ENCODE measurements around the gene SLC25A6.
"Not testable (repeated sequence)": the region's sequence is repeated elsewhere in the genome, so short reads cannot be mapped to it uniquely, and the experiment has no call there.

SLC25A6 gene

DNA sequence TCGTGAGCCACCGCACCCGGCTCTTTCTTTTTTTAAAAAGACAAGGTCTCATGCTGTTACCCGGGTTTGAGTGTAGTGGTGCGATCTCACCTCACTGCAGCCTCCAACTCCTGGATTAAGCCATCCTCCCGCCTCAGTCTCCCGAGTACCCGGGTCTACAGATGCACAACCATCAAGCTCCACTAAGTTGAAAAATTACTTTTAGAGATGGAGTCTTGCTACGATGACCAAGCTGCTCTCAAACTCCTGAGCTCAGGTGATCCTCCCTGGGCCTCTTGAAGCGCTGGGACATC is 2.0 kb downstream of the SLC25A6 start:
- DNase-seq (ENCODE audit: low spot score), result no peak

DNA sequence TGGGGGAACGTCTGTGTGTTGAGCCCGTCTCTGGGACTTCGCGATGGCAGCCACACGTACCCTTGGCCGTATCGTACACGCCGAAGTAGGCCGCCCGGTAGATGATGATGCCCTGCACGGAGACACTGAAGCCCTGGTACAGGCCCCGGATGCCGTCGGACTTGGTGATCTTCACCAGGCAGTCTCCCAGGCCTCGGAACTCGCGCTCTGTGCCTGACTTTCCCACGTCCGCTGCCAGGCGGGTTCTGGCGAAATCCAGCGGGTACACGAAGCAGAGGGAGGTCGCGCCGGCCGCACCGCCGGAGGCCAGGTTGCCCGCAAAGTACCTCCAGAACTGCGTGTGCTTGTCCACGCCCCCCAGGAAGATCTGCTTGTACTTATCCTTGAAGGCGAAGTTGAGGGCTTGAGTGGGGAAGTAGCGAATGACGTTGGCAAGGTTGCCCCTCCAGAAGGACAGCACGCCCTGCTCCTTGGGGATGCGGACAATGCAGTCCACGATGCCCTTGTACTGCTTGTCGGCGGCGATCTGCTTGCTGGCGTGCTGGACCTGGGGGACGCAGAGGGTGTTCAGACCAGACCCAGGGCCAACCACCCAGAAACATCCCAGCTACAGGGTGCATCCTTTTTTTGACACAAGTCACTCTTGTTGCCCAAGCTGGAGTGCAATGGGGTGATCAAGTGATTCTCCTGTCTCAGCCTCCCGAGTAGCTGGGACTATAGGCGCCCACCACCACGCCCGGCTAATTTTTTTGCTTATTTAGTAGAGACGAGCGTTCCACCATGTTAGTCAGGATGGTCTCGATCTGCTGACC is 2.5 kb downstream of the SLC25A6 start:
- DNase-seq (ENCODE audit: low spot score), result no peak

DNA sequence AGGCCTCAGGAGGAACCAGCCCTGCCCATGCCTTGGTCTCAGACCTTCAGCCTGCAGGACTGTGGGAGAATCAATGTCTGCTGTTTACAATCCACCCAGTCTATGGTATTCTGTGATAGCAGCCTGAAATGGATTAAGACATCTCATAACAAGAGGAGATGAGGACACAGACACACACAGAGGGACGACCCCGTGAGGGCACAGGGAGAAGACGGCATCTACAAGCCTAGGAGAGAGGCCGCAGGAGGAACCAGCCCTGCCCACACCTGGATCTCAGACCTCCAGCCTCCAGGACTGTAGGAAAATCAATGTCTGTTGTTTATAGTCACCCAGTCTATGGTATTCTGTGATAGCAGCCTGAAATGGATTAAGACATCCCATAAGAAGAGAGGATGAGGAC is 3.3 kb downstream of the SLC25A6 start:
- DNase-seq (ENCODE audit: low spot score), result no peak

DNA sequence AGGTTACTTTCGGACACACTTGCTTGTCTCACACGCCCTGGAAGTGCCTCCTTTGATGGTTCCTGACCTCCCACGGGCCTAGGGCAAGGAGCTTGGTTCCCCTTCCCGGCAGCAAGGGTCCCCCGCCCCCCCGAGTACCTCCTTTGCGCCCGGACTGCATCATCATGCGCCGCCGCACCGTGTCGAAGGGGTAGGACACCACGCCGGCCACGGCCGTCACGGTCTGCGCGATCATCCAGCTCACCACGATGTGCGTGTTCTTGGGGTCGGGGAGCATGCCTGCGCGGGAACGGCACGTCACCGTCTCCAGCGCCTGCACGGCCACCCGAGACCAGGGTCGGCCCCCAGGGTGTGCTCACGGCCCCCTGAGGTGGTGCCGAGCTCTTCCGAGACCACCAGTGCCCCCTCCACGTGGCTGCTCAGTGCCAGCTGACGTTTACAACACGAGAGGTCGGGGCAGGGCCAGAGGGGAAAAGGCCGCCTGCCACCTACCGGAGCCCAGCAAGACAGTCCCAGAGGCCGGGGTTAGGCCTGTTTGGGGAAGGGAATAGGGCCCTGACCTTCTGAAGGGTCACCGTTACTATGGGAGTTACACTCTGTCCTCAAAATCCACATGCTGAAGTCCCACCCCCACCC is 4.7 kb downstream of the SLC25A6 start:
- DNase-seq (ENCODE audit: low spot score), result no peak

DNA sequence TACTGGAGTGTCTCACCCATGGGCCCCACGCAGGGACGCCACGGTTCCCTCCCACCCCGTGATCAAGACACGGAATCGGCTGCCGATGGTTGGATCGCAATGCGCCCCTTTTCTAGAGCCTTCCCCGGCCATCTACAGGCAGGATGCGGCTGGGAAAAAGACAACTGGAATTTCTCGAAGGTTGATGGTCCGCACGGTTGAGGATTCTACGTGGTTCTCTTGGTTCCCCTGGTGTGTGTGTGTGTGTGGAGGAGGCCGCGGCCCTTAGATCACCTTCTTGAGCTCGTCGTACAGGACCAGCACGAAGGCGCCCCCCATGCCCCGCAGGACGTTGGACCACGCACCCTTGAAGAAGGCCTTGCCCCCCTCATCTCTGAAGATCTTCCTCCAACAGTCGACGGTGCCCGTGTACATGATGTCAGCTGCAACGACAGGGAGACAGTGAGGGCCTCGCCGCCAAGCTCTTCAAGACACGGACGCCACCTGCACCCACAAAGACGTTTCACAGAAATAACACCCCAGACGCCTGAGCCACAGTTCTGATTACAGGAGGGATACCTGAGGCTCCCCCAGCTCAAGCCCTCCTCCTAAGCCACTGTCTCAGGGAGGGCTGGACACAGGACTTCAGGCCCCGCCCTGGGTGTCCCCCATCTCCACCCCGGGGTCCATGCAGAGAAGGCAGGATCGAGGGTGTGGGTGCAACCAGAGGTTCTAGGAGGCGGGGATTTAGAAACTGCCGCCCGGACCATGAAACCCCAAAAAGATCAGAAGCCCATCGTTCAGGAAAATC is 5.4 kb downstream of the SLC25A6 start:
- DNase-seq (ENCODE audit: low spot score), result no peak

DNA sequence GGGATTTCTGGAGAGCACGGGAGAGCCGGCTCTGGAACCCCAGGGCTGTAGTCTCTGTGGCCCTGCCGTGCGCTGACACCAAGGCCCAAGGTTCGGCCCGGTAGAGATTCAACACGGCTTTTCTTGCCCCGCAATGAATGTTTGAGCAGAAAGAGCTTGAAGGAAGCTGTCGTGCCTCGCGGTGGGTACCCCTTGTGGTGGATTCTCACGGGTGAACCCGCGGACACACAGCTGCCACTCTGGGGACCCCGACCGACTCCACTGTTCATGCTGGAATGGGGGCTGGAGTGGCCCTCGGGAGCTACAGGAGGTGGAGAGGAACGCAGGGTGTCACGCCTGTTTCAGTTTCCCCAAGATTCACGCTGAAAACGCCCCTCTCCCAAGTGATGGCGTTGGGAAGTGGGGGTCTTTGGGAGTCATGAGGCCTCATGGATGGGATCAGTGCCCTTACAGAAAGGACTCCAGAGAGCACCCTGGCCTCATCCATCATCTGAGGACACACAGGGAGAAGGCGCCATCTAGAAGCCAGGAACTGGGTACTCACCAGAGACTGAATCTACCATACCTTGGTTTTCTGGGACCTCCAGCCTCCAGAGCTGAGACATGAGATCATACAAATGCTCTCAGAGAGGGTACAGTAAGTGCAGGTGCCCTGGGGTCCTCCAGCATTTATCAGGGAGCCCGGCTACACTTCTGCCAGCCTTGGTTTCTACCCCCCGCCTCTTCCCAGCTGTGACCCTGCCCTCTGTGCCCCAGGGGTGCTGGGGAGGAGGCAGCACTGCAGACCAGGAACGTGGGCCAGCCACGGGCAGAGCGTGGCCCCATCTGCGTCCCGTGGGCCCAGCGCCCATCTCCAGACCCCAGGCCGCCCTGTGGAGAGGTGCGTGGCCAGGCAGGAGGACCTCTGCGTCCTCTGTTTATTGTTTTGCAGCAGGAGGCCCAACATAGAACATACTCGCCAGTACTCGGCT is 6.4 kb downstream of the SLC25A6 start:
- DNase-seq (ENCODE audit: low spot score), result no peak

DNA sequence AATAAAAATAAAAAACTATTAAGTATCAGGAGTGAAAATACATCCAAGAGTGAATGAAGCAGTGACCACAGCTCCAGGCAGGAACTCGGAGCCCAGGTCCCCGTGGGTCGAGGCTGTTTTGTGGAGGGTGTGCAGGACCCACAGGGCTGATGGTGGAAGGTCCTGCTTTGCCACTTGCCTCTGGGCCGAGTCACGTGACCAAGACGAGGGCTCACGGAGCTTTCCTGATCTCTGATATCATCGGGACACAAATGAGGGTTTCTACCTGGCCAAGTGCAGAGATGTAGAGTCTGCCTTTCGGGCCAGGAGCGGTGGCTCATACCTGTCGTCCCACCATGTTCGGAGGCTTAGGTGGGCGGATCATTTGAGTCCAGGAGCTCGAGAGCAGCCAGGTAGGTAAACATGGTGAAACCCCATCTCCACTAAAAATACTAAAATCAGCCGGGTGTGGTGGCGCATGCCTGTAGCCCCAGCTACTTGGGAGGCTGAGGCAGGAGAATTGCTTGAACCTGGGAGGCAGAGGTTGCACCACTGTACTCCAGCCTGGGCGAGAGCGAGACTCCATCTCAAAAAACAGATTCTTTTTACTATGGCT is 7.2 kb downstream of the SLC25A6 start:
- DNase-seq (ENCODE audit: low spot score), result no peak

DNA sequence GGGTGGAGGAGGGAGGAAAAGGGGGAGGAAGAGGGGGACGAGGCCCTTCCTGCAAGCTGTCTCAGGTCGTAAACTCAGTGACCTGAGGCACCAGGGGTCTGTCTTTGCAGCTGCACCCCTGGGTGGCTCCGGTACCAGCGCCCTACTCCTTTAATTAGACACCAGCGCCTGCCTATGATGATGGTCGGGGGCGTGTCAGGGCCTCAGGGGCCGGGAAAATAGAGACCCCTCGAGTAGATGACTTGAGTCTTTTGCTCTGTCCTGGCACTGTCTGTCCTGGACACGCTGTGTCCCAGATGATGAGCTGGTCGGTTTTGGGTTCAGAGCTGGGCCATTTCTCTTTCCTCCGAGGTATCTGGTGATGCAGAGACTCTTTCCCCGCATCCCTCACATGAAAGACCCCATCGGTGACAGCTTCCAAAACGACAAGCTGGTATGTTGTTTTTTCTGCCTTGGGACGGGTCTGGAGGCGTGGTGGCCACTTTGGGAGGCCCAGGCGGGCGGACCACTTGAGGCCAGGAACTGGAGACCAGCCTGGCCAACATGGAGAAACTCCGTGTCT is 11.2 kb downstream of the SLC25A6 start:
- DNase-seq (ENCODE audit: low spot score), result no peak

DNA sequence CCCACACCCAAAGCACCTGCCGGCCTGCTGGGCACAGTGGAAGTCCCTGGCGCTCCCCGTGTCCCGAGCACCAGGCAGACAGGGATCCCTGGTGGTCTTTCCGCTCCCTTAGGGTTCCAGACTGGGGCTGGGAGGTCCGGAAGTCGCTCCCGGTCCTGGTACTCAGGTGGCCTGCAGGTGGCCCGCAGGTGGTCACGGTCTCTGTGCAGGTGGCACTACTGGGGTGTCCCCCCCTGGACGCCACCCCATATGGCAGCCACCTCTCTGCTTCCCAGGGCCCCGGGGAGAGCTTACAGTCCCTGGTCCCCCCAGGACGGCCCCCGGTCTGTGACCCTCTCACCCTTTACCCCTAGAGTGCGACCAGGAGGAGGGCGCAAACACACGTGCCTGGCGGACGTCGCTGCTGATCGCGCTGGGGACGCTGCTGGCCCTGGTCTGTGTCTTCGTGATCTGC is 13.6 kb downstream of the SLC25A6 start:
- DNase-seq (ENCODE audit: low spot score), result no peak

DNA sequence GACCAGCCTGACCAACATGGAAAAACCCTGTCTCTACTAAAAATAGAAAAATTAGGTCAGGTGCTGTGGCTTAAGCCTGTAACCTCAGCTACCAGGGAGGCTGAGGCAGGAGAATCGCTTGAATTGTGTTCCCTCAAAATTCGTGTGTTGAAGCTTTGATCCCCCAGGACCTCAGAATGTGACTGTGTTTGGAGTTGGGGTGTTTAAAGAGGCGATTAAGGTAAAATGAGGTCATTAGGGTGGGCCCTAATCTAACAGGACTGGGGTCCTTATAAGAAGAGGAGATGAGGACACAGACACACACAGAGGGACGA is 23.6 kb downstream of the SLC25A6 start:
- no peak for DNase-seq (ENCODE audit: low spot score)

DNA sequence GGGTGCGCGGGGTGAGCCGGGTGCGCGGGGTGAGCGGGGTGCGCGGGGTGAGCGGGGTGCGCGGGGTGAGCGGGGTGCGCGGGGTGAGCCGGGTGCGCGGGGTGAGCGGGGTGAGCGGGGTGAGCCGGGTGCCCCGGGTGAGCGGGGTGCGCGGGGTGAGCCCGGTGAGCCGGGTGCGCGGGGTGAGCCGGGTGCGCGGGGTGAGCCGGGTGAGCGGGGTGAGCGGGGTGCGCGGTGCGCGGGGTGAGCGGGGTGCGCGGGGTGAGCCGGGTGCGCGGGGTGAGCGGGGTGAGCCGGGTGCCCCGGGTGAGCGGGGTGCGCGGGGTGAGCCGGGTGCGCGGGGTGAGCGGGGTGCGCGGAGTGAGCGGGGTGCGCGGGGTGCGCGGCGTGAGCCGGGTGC is 25.6 kb downstream of the SLC25A6 start:
- not testable (repeated sequence) for DNase-seq (ENCODE audit: low spot score)

DNA sequence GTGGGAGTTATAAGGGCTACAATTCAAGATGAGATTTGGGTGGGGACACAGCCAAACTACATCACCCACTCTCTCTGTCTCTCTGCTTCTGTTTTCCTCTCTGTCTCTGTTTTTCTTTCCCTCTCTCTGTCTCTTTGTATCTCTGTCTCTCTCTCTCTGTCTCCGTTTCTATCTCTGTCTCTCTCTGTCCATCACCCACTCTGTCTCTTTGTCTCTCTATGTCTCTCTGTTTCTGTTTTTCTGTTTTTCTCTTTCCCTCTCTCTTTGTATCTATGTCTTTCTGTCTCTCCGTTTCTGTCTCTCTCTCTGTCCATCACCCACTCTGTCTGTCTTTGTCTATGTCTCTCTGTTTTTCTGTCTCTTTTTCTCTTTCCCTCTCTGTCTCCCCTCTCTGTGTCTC is 30.0 kb downstream of the SLC25A6 start:
- no peak for DNase-seq (ENCODE audit: low spot score)

DNA sequence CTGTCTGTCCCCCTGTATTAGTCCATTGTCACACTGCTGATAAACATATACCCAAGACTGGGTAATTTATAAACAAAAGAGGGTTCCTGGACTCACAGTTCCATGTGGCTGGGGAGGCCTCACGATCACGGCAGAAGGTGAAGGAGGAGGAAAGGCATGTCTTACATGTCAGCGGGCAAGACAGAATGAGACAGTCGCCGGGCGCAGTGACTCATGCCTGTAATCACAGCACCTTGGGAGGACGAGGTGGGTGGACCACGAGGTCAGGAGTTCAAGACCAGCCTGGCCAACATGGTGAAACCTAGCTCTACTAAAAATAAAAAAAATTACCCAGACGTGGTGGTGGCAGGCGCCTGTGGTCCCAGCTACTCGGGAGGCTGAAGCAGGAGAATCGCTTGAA is 30.6 kb downstream of the SLC25A6 start:
- no peak for DNase-seq (ENCODE audit: low spot score)

DNA sequence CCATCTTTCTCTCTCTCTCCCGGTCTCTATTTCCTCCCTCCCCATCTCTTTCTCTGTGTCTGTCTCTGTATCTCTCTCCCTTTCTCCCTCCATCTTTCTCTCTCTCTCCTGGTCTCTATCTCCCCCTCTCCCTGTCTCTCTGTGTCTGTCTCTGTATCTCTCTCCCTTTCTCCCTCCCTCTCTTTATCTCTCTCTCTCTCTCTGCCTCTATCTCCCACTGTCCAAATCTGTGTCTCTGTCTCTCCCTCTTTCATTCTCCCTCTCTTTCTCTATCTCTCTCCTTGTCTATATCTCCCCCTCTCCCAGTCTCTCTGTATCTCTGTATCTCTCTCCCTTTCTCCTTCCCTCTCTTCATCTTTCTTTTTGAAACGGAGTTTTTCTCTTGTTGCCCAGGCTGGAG is 31.7 kb downstream of the SLC25A6 start:
- DNase-seq (ENCODE audit: low spot score), result no peak

DNA sequence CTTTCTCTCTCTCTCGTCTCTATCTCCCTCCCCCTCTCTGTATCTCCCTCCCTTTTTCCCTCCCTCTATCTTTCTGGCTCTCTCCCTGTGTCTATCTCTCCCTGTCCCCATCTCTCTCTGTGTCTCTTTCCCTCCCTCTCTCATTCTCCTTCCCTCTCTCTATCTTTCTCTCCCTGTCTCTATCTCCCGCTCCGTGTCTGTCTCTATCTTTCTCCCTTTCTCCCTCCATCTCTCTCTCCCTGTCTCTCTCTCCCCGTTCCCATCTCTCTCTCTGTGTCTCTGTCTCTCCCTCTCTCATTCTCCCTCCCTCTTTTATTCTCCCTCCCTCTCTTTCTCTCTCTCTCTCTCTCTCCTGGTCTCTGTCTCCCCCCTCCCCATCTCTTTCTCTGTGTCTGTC is 32.4 kb downstream of the SLC25A6 start:
- no peak for DNase-seq (ENCODE audit: low spot score)

DNA sequence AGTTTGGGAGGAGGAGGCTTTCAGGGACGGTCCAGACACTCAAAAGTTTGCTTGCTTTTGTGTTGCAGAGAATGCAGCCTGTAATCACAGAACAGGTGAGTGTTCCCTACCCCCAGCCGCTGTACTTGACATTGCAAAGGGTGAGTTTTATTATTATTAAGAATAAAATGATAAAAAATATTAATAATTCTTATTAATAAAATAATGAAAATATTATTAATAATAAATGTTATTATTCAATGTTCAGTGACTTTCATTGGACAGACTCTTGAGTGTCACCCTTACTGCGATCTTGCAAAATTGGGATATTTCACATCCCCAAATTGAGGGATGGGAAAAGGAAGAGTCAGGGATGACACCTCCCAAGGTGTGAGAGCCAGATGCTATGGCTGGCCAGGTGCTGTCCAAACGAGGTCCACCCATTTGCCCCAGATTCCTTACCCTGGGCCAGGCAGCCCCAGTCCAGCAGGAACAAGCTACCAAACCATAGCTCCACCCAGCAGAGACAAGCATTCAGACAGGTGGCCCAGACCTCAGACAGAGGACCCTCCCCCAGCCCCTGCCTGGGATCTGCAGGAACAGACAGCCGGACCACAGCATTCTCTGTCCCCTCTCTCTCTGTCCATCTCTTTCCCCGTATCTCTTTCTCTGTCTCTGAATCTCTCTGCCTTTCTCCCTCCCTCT is 33.0 kb downstream of the SLC25A6 start:
- no peak for DNase-seq (ENCODE audit: low spot score)

DNA sequence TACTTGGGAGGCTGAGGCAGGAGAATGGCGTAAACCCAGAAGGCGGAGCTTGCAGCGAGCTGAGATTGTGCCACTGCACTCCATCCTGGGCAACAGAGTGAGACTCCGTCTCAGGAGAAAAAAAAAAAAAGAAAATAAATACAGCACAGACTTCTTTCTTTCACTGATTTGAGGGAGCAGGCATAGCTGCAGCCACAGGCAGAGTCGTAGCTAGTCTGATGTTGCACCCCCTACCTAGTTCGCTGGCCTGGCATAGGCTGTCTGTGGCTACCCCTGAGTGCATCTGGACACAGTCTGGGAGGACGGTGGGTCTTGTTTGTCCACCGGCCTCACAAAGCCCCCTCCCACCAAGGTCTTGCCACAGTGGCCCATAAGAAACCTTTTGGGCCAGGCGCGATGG is 33.9 kb downstream of the SLC25A6 start:
- no peak for DNase-seq (ENCODE audit: low spot score)

DNA sequence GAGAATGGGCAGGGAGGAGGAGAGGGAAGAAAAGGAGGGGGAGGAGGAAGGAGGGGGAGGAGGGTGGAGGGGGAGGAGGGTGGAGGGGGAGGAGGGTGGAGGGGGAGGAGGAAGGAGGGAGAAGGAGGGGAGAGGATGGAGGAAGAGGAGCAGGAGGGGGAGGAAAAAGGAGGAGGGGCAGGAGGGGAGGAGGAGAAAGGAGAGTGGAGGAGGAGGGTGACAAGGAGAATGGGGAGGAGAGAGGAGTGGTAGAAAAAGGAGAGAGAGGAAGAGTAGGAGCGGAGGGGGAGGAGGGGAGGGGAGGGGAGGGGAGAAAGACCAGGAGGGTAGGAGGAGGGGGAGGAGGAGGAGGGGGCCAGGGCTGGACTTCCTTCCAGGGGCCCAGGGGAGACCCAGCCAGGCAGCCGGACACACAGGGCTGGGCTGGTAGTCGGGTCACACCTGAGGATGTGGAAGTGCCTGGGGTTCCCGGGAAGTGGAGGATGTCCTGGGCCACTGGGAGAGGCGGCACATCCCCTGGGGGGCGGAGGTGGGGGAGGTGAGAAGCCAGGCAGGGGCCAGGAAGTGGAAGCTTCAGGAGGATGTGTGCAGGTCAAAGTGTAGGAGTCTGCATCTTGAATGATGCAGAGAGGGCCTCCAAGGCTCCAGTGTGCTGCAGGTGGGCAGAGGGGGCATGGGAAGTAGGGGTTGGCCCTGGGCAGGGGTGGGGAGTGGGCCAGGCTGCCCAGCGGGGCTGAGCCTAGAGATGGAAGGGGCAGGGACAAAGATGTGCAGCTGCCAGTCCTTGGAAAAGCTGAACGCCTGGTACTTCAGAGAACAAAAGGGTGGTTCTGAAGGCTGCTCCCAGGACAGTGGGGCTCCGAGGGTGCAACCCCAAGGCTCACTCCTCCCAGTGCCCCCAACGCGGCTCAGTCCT is 36.5 kb downstream of the SLC25A6 start:
- DNase-seq (ENCODE audit: low spot score), result no peak
